Umbilical cord (tissue), 2 donors: ENCODE measurements around the gene LRP4. TPM values are rescaled to one million over a fixed set of nuclear protein-coding genes. Genes with fewer than 3 reads are reported as not detected.

Experiments used
- DNase-seq: peaks from one replicate; pipeline ENCODE4 v3.0.0-alpha.2; 2015; ENCODE audit warnings: low spot score
- total RNA-seq: library from RNA; depleted of rRNA; stranded (reverse); fragments of >200 nt; gene quantifications from one replicate; pipeline ENCODE4 v1.2.3, GENCODE V29; 2014; ENCODE audit warnings: low replicate concordance; ENCODE audit not compliant: insufficient read depth

The LRP4 gene
- total RNA-seq, 1 donor from 2014 or later = 4.1 TPM

GRCh38 chr11:46894506-46894905 lies 23.8 kb downstream of the LRP4 start:
- DNase-seq = no peak

GRCh38 chr11:46892838-46893237 lies 25.5 kb downstream of the LRP4 start:
- DNase-seq = no peak

GRCh38 chr11:46892109-46892508 lies 26.2 kb downstream of the LRP4 start:
- no peak for DNase-seq

DNA sequence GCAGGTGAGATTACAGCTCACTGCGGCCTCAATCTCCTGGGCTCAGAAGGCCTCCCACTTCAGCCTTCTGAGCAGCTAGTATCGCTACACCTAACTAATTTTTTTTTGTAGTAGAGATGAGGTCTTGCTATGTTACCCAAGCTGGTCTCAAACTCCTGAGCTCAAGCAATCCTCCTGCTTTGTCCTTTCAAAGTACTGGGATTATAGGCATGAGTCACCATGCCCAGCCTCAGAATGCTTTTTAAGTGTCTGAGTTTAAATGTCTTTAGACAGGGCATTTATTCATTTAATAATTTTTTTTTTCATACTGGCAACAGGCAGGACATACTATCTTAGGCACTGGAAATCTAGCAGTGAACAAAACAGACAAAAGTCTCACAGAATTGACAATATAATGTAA lies 27.7 kb downstream of the LRP4 start:
- DNase-seq = peak; percentile 16

GRCh38 chr11:46889689-46890475 lies 28.5 kb downstream of the LRP4 start:
- DNase-seq = peak; percentile 76

- DNase-seq = no peak
Observed at GRCh38 chr11:46889251-46889650, 29.1 kb downstream of the LRP4 start.

DNA sequence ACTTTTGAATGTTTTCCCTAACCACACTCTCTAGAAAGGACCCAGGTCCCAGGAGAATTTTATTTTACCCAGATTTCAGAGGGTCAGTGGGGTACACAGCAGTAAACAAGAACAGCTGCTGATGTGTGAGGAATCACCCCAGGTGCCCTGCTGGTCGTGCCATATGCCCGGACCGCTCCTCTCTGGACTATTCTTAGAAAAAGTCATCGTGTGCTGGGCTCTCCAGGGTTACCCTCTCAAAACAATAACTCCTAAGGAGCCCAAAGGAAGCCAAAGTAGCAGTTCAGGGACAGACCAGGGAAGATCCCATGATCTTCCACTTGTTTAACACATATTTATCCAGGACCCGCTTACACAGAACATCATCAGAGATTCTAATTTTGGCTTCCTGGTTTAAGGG lies 29.7 kb downstream of the LRP4 start:
- DNase-seq = no peak

- DNase-seq = no peak
Observed at GRCh38 chr11:46886211-46886610, 32.1 kb downstream of the LRP4 start.

GRCh38 chr11:46879056-46879585 lies 39.2 kb downstream of the LRP4 start:
- no peak for DNase-seq

DNA sequence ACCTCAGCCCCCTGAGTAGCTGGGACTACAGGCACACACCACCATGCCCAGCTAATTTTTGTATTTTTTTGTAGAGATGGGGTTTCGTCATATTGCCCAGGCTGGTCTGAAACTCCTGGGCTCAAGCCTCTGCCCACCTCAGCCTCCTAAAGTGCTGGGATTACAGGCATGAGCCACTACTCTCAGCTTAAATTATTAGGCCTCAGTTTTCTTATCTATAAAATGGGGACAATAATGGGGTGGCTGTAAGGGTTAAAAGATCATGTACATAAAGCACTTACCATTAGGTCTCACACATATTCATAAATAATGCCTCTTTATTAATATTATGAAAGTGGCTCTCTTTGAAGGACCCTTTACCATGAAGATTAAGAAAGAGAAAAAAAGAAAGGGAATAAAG lies 40.8 kb downstream of the LRP4 start:
- no peak for DNase-seq

DNA sequence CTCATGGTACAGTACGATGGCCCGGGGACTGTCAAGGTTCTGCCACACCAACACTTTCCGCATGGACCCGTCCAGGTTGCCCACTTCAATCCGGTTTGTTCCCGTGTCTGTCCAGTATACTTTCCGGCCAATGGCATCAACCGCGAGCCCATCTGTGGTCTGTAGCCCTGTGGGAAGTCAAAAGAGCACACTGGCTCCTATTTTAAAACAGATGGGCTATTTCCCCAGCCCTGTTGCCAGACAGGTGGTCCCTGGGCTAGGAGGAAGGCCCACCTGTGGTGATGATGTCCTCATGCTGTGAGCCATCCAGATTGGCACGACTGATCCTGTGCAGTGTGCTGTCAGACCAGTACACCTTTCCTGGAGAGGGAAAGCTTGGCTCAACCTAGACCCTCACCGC lies 41.9 kb downstream of the LRP4 start:
- DNase-seq = no peak

GRCh38 chr11:46874586-46874985 lies 43.8 kb downstream of the LRP4 start:
- DNase-seq = no peak

DNA sequence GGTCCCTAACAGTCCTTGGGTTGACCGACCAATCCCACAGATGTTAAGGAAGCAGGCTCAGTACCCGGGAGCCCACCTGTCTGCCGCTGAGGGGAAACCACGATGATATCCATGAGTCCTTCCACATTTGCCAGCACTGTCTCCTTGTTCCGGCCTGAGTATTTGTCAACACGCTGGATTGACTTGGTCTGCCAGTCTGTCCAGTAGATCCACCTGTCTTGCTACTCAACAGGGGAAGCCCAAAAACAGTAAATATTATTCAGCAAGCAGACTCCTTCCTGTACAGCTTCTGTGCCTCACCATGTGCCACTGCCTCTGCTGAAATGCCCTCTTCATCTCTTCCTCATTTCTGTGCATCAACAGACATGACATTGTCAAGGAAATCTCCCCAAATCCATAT lies 49.4 kb downstream of the LRP4 start:
- DNase-seq = no peak

DNA sequence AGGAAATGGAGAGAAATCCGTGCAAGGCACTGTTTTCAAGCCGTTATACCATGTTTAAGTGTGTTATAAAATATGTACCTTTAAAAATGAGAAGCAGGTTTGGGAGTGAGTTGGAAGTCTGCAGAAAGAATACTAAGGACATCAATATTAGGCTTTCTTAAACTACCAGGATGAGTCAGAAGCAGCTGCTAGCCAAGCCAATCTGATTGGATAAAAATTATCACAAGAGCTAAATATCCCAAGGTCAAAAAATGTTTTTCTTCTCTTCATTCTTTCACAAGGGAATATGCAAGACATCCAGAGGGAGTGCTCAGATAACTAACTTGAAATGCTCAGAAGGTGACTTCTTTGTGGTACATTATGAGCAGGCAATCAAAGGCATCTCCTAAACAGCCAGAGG lies 53.0 kb downstream of the LRP4 start:
- peak; percentile 37 for DNase-seq

DNA sequence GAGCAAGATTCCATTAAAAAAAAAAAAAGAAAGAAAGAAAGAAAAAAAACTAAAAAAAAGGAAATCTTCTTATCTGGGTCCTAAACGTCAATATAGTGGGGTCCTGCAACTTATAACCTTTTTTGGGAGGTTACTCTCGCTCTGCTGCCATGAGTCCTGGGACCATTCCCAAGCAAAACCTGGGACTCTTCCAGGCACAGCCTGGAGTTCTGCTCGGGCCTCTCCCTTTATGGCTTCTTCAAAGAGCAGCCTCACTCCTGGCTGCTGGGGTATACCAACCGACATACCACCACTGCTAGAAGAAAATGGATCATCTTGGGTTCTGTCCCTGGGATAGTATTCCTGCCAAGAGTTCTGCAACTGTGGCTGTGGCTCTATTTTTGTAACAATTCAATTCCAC lies 58.1 kb downstream of the LRP4 start:
- DNase-seq = no peak

GRCh38 chr11:46858920-46859546 lies 59.3 kb downstream of the LRP4 start:
- no peak for DNase-seq

- no peak for DNase-seq
Observed at GRCh38 chr11:46857666-46858065, 60.7 kb downstream of the LRP4 start.

GRCh38 chr11:46856605-46857343 lies 61.6 kb downstream of the LRP4 start:
- DNase-seq = no peak

- no peak for DNase-seq
Observed at GRCh38 chr11:46855863-46856262, 62.5 kb downstream of the LRP4 start.

GRCh38 chr11:46855167-46855566 lies 63.2 kb downstream of the LRP4 start:
- DNase-seq = no peak

- peak; percentile 42 for DNase-seq
Observed at GRCh38 chr11:46850829-46851380, 67.4 kb downstream of the LRP4 start.

DNA sequence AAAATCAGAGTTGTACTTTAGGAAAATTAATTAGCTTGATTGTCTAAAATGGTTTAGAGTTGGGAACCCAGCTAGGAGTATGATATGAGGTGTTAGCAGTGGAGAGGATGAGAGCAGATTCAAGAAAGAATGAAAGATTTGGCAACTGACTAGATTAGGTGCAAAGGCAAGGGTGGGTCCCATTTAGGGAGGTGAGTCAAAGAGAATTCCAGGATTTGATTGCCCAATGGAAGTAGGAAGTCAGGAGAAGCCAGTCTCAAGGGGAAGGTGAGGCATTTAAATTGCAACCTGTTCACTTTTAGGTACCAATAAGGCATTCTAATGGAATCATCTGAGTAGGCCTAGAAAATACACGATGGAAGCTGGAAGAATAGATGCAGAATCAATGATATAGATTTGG lies 68.7 kb downstream of the LRP4 start:
- no peak for DNase-seq
